Sigmoid colon (tissue), 7 donors: ENCODE results near the gene GMDS. TPM values are rescaled to one million over a fixed set of nuclear protein-coding genes. Genes with fewer than 3 reads are reported as not detected.

ENCODE experiments used
- DNase-seq: peaks from one replicate; pipeline ENCODE4 v3.0.0-alpha.2; 2019
- H3K27ac ChIP-seq, 4 donors: fragments of 200-600 bp; sonication (generic); one replicate each; pipeline ENCODE4 v1.5.1; 2016 to 2019; ENCODE audit warnings: mild to moderate bottlenecking in 1 of 4
- H3K27me3 ChIP-seq, 3 donors: fragments of 200-600 bp; sonication (generic); one replicate each; pipeline ENCODE4 v1.5.1; 2019; ENCODE audit warnings: mild to moderate bottlenecking in 1 of 3
- H3K36me3 ChIP-seq, 4 donors: fragments of 200-600 bp; sonication (generic); one replicate each; pipeline ENCODE4 v1.5.1; 2016 to 2019
- H3K4me1 ChIP-seq, 4 donors: fragments of 200-600 bp; sonication (generic); one replicate each; pipeline ENCODE4 v1.5.1; 2017 to 2019
- H3K4me3 ChIP-seq, 4 donors: fragments of 200-600 bp; sonication (generic); one replicate each; pipeline ENCODE4 v1.5.1; 2017 to 2019; ENCODE audit warnings: mild to moderate bottlenecking in 2 of 4, moderate library complexity in 1 of 4
- H3K9me3 ChIP-seq, 4 donors: fragments of 200-600 bp in 3 of 4; sonication (generic) in 3 of 4; one replicate each; pipeline versions ENCODE4 v1.5.1 to v1.6.1; 2013 to 2019
- EP300 ChIP-seq, 4 donors: sonication (generic); formaldehyde crosslinking; IDR thresholded peaks; one replicate each; pipeline ENCODE4 v1.6.1; 2017; ENCODE audit warnings: antibody characterized with exemption in 4 of 4
- POLR2A ChIP-seq, 2 donors: fragments of 450-650 bp; IDR thresholded peaks; one replicate each; pipeline ENCODE4 v1.6.1; 2016; ENCODE audit warnings: antibody characterized with exemption in 2 of 2, mild to moderate bottlenecking in 2 of 2, moderate library complexity in 2 of 2
- POLR2AphosphoS5 ChIP-seq, 4 donors: sonication (generic); formaldehyde crosslinking; IDR thresholded peaks; one replicate each; pipeline ENCODE4 v1.6.1; 2017; ENCODE audit warnings: antibody characterized with exemption in 4 of 4
- WGBS, 2 donors: extraction: QIAGEN DNeasy Blood & Tissue Kit; methylation state at CpG; one replicate each; pipeline ENCODE4 v1.1.7; 2013; 5-methylcytosine and 5-hydroxymethylcytosine counted together
- intact Hi-C: fragments of 100-400 bp; cut with DNase I; formaldehyde crosslinking; loops from one replicate; pipeline ENCODE4 v1.15.1; 2023
- polyA plus RNA-seq, 3 donors: library from polyadenylated mRNA; stranded (reverse); fragments of 200-250 nt; gene quantifications; one replicate each; pipeline ENCODE4 v1.2.3, GENCODE V29; 2013
- total RNA-seq, 4 donors: library from RNA; depleted of rRNA; stranded (reverse); fragments of >200 nt; gene quantifications; one replicate each; pipeline ENCODE4 v1.1.0, GENCODE V29; 2016
- TF ChIP-seq, protein P1 (sequence below), 4 experiments: fragments of 450-650 bp in 3 of 4; fragments of 200-600 bp in 1 of 4; IDR thresholded peaks; one replicate each; pipeline ENCODE4 v1.5.1; 2016 to 2019; ENCODE audit warnings: antibody characterized with exemption in 4 of 4, mild to moderate bottlenecking in 3 of 4, moderate library complexity in 2 of 4
- donor health status: healthy with polysubstance abuse.
- donor health status: Bipolar disorder and iron deficiency.
- donor health status: healthy.

Gene GMDS
- total and polyA plus RNA-seq, 7 donors: 3.1 to 173 (median 9.4) TPM

GRCh38 chr6:1735239-1735803 is 510.1 kb downstream of the GMDS start:
- H3K27ac ChIP-seq: no peak overlapping the region
- 70 to 88% methylated on average over 6 of the region's 6 CpGs for WGBS, 2 donors
- DNase-seq: no peak

GRCh38 chr6:1730882-1731281 is 514.5 kb downstream of the GMDS start:
- DNase-seq: no peak
- H3K27me3 ChIP-seq: no peaks in the 10 kb centered on the region
- intact Hi-C loops: no loop called here
- WGBS, 2 donors: 90 to 95% methylated on average over 3 of the region's 3 CpGs
- peaks cover 0 to 3% (median 0%) of the 10 kb centered on the region in 4 donors for H3K9me3 ChIP-seq
- no peaks in the 10 kb centered on the region for H3K4me1 ChIP-seq
- TF ChIP-seq POLR2AphosphoS5 (IDR thresholded peaks at IDR 0.05): no peak
- TF ChIP-seq EP300 (IDR thresholded peaks at IDR 0.05): no peak
- no peak for TF ChIP-seq POLR2A (IDR thresholded peaks at IDR 0.05)
- TF ChIP-seq, protein P1, sequence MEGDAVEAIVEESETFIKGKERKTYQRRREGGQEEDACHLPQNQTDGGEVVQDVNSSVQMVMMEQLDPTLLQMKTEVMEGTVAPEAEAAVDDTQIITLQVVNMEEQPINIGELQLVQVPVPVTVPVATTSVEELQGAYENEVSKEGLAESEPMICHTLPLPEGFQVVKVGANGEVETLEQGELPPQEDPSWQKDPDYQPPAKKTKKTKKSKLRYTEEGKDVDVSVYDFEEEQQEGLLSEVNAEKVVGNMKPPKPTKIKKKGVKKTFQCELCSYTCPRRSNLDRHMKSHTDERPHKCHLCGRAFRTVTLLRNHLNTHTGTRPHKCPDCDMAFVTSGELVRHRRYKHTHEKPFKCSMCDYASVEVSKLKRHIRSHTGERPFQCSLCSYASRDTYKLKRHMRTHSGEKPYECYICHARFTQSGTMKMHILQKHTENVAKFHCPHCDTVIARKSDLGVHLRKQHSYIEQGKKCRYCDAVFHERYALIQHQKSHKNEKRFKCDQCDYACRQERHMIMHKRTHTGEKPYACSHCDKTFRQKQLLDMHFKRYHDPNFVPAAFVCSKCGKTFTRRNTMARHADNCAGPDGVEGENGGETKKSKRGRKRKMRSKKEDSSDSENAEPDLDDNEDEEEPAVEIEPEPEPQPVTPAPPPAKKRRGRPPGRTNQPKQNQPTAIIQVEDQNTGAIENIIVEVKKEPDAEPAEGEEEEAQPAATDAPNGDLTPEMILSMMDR (IDR thresholded peaks at IDR 0.05): no peak
- no peaks in the 10 kb centered on the region for H3K36me3 ChIP-seq
- H3K27ac ChIP-seq: no peak overlapping the region
- no peak overlapping the region for H3K4me3 ChIP-seq

More at GRCh38 chr6:1735239-1735803, 510.1 kb downstream of the GMDS start:
- no peaks in the 10 kb centered on the region for H3K27me3 ChIP-seq
- H3K4me1 ChIP-seq: no peaks in the 10 kb centered on the region
- TF ChIP-seq EP300 (IDR thresholded peaks at IDR 0.05) (no peak), POLR2AphosphoS5 (IDR thresholded peaks at IDR 0.05) (no peak), POLR2A (IDR thresholded peaks at IDR 0.05) (no peak)
- TF ChIP-seq, protein P1 (IDR thresholded peaks at IDR 0.05): no peak
- H3K9me3 ChIP-seq: peaks cover 0 to under 1% (median 0%) of the 10 kb centered on the region in 4 donors
- no peaks in the 10 kb centered on the region for H3K36me3 ChIP-seq
- H3K4me3 ChIP-seq: no peak overlapping the region
- intact Hi-C loops: no loop called here

GRCh38 chr6:1729750-1730140 is 515.7 kb downstream of the GMDS start:
- TF ChIP-seq, protein P1 (IDR thresholded peaks at IDR 0.05): no peak
- TF ChIP-seq EP300 (IDR thresholded peaks at IDR 0.05) (no peak), POLR2AphosphoS5 (IDR thresholded peaks at IDR 0.05) (no peak), POLR2A (IDR thresholded peaks at IDR 0.05) (no peak)
- no peaks in the 10 kb centered on the region for H3K27me3 ChIP-seq
- no peak overlapping the region for H3K4me3 ChIP-seq
- DNase-seq: no peak
- H3K9me3 ChIP-seq: peaks cover 0 to 3% (median 0%) of the 10 kb centered on the region in 4 donors
- no peaks in the 10 kb centered on the region for H3K36me3 ChIP-seq
- 95 to 96% methylated on average over 8 of the region's 8 CpGs for WGBS, 2 donors
- H3K27ac ChIP-seq: no peak overlapping the region
- intact Hi-C loops: no loop called here
- H3K4me1 ChIP-seq: no peaks in the 10 kb centered on the region

GRCh38 chr6:1729133-1729749 is 516.2 kb downstream of the GMDS start:
- H3K36me3 ChIP-seq: no peaks in the 10 kb centered on the region
- H3K4me1 ChIP-seq: no peaks in the 10 kb centered on the region
- H3K27ac ChIP-seq: no peak overlapping the region
- H3K27me3 ChIP-seq: no peaks in the 10 kb centered on the region
- intact Hi-C loops: no loop called here
- peaks cover 0 to 3% (median 0%) of the 10 kb centered on the region in 4 donors for H3K9me3 ChIP-seq
- 92 to 95% methylated on average over 7 of the region's 7 CpGs for WGBS, 2 donors
- no peak for DNase-seq
- H3K4me3 ChIP-seq: no peak overlapping the region
- TF ChIP-seq POLR2A (IDR thresholded peaks at IDR 0.05) (no peak), EP300 (IDR thresholded peaks at IDR 0.05) (no peak), POLR2AphosphoS5 (IDR thresholded peaks at IDR 0.05) (no peak)
- TF ChIP-seq, protein P1 (IDR thresholded peaks at IDR 0.05): no peak
